GM19328 (cell line): ENCODE measurements around the gene WDFY3.

Experiments used
- ATAC-seq: cut with Tn5 transposase; IDR thresholded peaks from one replicate; pipeline ENCODE4 v1.9.1; 2021; ENCODE audit warnings: mild to moderate bottlenecking, moderate library complexity; ENCODE audit not compliant: unreplicated experiment

WDFY3 gene

GRCh38 chr4:84634961-84635360 is 331.5 kb downstream of the WDFY3 start:
- ATAC-seq: no peak

DNA sequence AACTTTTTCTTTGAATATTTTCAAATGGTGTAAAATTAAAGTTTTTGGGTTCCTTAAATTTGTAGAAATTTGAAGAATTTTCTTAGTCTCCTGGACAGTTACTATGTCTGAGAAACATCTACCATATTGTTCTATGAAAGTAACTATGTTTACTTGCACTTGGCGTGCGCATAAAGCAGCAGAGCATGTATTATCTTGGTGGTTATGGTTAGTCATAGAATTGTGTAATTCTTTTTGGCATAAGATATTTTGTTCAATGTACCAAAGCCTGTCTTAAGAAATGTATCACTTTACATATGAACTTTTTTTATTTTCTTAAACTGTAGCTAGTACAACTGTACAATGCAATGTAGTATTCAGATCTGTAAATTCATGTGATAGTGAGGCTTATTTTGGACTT is 334.4 kb downstream of the WDFY3 start:
- ATAC-seq: no peak

DNA sequence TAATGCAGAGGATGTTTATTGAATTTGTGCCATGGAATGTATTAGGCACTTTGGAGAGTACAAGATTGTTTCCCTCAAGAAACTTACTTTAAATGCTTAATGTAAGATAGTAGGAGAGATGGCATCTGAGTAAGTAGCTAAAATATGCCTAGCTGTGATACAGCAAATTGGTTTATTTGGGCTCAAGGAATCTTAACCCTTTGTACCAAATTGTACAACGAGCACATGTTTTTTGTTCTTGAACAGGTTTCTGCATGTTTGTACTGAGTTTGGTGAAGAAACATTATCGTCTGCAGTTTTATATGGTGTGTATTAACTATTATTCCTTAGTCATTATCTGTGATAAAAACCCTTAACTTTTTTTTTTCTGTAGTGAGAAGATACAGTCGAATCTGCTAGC is 334.9 kb downstream of the WDFY3 start:
- no peak for ATAC-seq

DNA sequence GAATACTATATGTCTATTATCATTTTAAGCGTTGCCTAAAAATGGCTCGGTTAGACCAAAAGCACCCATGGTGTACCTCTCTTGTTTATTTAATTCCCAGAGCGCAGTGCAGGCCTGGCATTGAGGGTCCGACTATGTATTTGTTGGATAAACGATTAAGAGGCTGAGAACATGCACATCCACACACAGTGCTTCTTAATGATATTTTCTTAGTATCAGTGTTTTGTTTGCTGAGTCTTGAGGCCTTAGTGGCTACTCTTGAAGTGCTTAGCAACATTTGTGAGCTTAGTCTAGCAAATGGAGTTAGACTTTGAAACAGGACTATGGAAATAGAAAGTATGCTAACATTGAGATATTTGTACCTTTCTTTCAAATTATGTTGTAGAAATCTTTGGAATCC is 339.8 kb downstream of the WDFY3 start:
- no peak for ATAC-seq

DNA sequence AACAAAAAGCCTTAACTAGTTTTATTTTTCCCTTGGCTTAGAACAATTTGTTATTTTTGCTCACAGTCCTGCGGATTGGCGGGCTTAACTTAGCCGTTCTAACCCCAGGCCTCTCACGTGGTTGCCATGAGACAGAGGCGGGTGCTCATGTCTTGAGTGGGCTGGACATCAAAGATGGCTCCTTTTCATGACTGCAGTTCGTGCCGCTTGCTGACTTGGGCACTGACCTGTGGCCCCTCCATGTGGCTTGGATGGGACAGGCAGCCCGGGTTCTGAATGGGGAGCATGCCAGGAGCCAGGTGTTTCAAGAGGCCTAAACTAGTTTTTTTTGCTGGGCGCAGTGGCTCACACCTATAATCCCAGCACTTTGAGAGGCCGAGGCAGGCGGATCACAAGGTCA is 342.8 kb downstream of the WDFY3 start:
- no peak for ATAC-seq

- no peak for ATAC-seq
These were observed 343.5 kb downstream of the WDFY3 start for GRCh38 chr4:84622959-84623358.
